ENCODE measurements around the gene ADGRL3. TPM values are rescaled to one million over a fixed set of nuclear protein-coding genes. Genes with fewer than 3 reads are reported as not detected.

Gene ADGRL3
- total RNA-seq, 1 donor = under 0.01 TPM

DNA sequence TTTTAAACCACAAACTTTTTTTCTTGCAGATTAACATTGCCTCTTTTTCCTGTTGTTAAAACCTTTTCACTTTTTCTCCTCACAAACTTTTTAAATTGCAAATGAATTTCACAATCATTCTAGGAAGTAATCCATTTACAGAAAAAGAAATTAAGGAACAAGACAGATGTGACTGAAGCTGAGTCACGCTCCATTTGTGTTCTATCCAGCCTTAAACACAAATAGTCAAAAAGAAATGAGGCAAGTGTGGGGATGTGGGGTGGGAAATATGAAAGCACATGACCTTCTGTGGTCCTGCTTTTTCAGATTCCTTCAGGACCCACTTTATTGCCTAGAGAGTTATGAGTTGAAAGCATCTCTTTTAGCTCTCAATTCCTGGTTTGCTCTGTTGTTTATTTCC is 197.0 kb downstream of the ADGRL3 start:
- TF ChIP-seq CTCF (IDR thresholded peaks at IDR 0.05; ENCODE audit: insufficient read depth, low read length) = no peak
- H3K4me3 ChIP-seq (ENCODE audit: low read depth, low read length) = no peak overlapping the region
- DNase-seq (ENCODE audit: low read depth) = peak; percentile 7

DNA sequence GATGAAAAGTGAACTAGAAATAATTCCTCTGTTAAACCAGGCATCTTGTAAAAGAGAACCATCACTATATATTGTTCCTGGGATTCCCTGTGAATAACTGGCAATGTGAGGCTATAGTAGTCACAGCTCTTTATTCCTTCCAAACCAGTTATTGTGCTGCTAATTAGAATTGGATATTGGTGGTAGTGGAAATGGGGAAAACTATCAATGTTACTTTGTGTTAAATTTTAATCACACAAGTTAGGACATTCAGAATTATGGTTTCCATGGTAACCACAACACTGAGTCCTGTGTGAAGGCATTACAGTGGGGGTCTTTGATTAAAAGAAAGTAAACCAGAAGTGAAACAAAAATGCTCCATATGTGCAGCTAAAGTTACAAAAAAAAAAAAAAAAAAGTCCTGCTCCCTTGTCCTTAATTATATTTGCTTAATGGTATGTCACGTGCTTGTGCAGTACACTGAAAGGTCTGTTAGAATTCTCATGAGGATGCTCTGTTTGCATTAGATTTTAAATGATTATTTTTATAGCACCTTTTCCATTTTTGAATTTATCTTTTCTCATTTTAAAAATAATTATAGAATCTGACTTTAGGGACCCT is 200.4 kb downstream of the ADGRL3 start:
- no peak for DNase-seq (ENCODE audit: low read depth)
- no peak overlapping the region for H3K4me3 ChIP-seq (ENCODE audit: low read depth, low read length)
- no peak for TF ChIP-seq CTCF (IDR thresholded peaks at IDR 0.05; ENCODE audit: insufficient read depth, low read length)

- DNase-seq (ENCODE audit: low read depth) = no peak
- no peak for TF ChIP-seq CTCF (IDR thresholded peaks at IDR 0.05; ENCODE audit: insufficient read depth, low read length)
- H3K4me3 ChIP-seq (ENCODE audit: low read depth, low read length) = no peak overlapping the region
Measured at GRCh38 chr4:61401771-61402170, 201.6 kb downstream of the ADGRL3 start.

GRCh38 chr4:61405307-61405706 is 205.2 kb downstream of the ADGRL3 start:
- no peak overlapping the region for H3K4me3 ChIP-seq (ENCODE audit: low read depth, low read length)
- DNase-seq (ENCODE audit: low read depth) = no peak
- TF ChIP-seq CTCF (IDR thresholded peaks at IDR 0.05; ENCODE audit: insufficient read depth, low read length) = no peak

DNA sequence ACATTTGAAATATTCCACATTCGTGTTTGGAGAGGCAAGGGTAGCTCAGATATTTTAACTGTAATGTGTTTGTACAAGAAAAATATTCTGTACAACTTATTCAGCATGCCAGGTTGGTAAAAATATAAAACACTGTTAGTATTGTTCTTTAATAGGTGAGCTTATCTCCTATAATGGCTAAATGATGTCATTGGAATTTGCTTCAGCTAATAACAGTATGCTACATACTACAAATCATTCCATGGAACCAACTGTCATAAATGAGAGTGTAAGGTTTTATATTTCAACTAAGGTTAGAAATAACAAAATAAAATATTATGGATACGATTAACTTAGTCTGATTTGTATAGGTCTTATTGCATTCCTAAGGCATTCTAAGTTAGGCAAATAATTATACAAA is 206.6 kb downstream of the ADGRL3 start:
- no peak for DNase-seq (ENCODE audit: low read depth)
- H3K4me3 ChIP-seq (ENCODE audit: low read depth, low read length) = no peak overlapping the region
- TF ChIP-seq CTCF (IDR thresholded peaks at IDR 0.05; ENCODE audit: insufficient read depth, low read length) = no peak

GRCh38 chr4:61407642-61408618 is 207.8 kb downstream of the ADGRL3 start:
- no peak for TF ChIP-seq CTCF (IDR thresholded peaks at IDR 0.05; ENCODE audit: insufficient read depth, low read length)
- no peak for DNase-seq (ENCODE audit: low read depth)
- H3K4me3 ChIP-seq (ENCODE audit: low read depth, low read length) = no peak overlapping the region
